Activated CD4-positive, alpha-beta T cell treated with anti-CD3 and anti-CD28 coated beads, Interleukin-2, amount 10 ng/mL, durations not matched to agents 7 days and 5 days (primary cell): ENCODE results near the gene MRPL44. TPM values are rescaled to one million over a fixed set of nuclear protein-coding genes. Genes with fewer than 3 reads are reported as not detected.
A peak's percentile ranks its signal among the peaks of the same experiment; 100 is the strongest.

Experiments used
- CTCF ChIA-PET: fragments of 350-600 bp; sonication (Branson Sonifier 250); formaldehyde crosslinking; loops from one replicate; lab custom pipeline; 2021; ENCODE audit warnings: antibody characterized with exemption; lab: Charles Lee
- POLR2A ChIA-PET: fragments of 350-600 bp; sonication (Branson Sonifier 250); formaldehyde crosslinking; loops from one replicate; lab custom pipeline; 2021; ENCODE audit warnings: antibody characterized with exemption; lab: Charles Lee
- DNase-seq: peaks from one replicate; pipeline ENCODE4 v3.0.0-alpha.2; 2020
- H3K27ac Mint-ChIP-seq: one replicate; pipeline ENCODE4 v1.8.0; 2021; ENCODE audit warnings: mild to moderate bottlenecking, moderate library complexity, mixed read lengths
- H3K27me3 Mint-ChIP-seq: one replicate; pipeline ENCODE4 v1.8.0; 2021; ENCODE audit warnings: mixed read lengths
- H3K36me3 Mint-ChIP-seq: one replicate; pipeline ENCODE4 v1.8.0; 2021; ENCODE audit warnings: low read depth, mixed read lengths
- H3K4me1 Mint-ChIP-seq: one replicate; pipeline ENCODE4 v1.8.0; 2021; ENCODE audit warnings: mixed read lengths
- H3K4me3 Mint-ChIP-seq: one replicate; pipeline ENCODE4 v1.8.0; 2021; ENCODE audit warnings: mild to moderate bottlenecking, moderate library complexity, mixed read lengths
- H3K9me3 Mint-ChIP-seq: one replicate; pipeline ENCODE4 v1.8.0; 2021; ENCODE audit warnings: mixed read lengths
- total RNA-seq, 2 experiments: library from RNA; stranded (reverse); gene quantifications; one replicate each; pipeline ENCODE4 v1.2.3, GENCODE V29; 2021

Gene MRPL44
- total RNA-seq, 2 experiments from 2014 or later: 29.6 to 32.1 TPM

- CTCF ChIA-PET: interaction anchor here (0.6 to 2.1 kb wide), 8 partner anchors 8 to 371 kb away, joined by 3 to 9 read pairs (median 4); no protein-coding TSS in a partner anchor
- Mint-ChIP-seq H3K4me1 (peaks cover 66% of the 10 kb centered on the region), H3K27ac (peak overlapping the region; percentile 94), H3K27me3 (no peaks in the 10 kb centered on the region), H3K9me3 (peaks cover 8% of the 10 kb centered on the region), H3K4me3 (peak overlapping the region; percentile 77), H3K36me3 (peaks cover 42% of the 10 kb centered on the region)
- peak; percentile 77 for DNase-seq
- POLR2A ChIA-PET: interaction anchor here (0.7 kb wide), 1 partner anchor 42 kb away, joined by 6 read pairs; no protein-coding TSS in a partner anchor
Measured at GRCh38 chr2:223941579-223942277, 15.5 kb upstream of the MRPL44 start.

GRCh38 chr2:223943135-223943534 lies 14.1 kb upstream of the MRPL44 start:
- H3K27ac Mint-ChIP-seq: peak overlapping the region; percentile 97
- peaks cover 8% of the 10 kb centered on the region for H3K9me3 Mint-ChIP-seq
- ChIA-PET POLR2A (interaction anchor here (1.1 kb wide), 1 partner anchor 12 kb away, joined by 3 read pairs; no protein-coding TSS in a partner anchor), CTCF (interaction anchor here (1.3 to 2.1 kb wide), 2 partner anchors 9 to 12 kb away, joined by 3 to 9 read pairs; no protein-coding TSS in a partner anchor)
- H3K4me3 Mint-ChIP-seq: peak overlapping the region; percentile 95
- peaks cover 65% of the 10 kb centered on the region for H3K4me1 Mint-ChIP-seq
- H3K36me3 Mint-ChIP-seq: peaks cover 41% of the 10 kb centered on the region
- no peak for DNase-seq
- no peaks in the 10 kb centered on the region for H3K27me3 Mint-ChIP-seq

GRCh38 chr2:223943561-223944008 lies 13.7 kb upstream of the MRPL44 start:
- H3K36me3 Mint-ChIP-seq: peaks cover 41% of the 10 kb centered on the region
- no peaks in the 10 kb centered on the region for H3K27me3 Mint-ChIP-seq
- peak overlapping the region; percentile 95 for H3K4me3 Mint-ChIP-seq
- peaks cover 8% of the 10 kb centered on the region for H3K9me3 Mint-ChIP-seq
- ChIA-PET POLR2A (interaction anchor here (0.6 to 1.1 kb wide), 2 partner anchors 12 to 41 kb away, joined by 3 to 4 read pairs; no protein-coding TSS in a partner anchor), CTCF (interaction anchor here (1.3 to 2.1 kb wide), 2 partner anchors 9 to 12 kb away, joined by 3 to 9 read pairs; no protein-coding TSS in a partner anchor)
- no peak for DNase-seq
- H3K4me1 Mint-ChIP-seq: peaks cover 63% of the 10 kb centered on the region
- H3K27ac Mint-ChIP-seq: peak overlapping the region; percentile 97

GRCh38 chr2:223944166-223944702 lies 13.0 kb upstream of the MRPL44 start:
- Mint-ChIP-seq H3K4me3 (peak overlapping the region; percentile 95), H3K9me3 (peaks cover 7% of the 10 kb centered on the region), H3K36me3 (peaks cover 38% of the 10 kb centered on the region), H3K27ac (peak overlapping the region; percentile 97), H3K4me1 (peaks cover 62% of the 10 kb centered on the region), H3K27me3 (no peaks in the 10 kb centered on the region)
- CTCF ChIA-PET: interaction anchor here (1.6 kb wide), 1 partner anchor 11 kb away, joined by 5 read pairs; no protein-coding TSS in a partner anchor
- peak; percentile 47 for DNase-seq
- POLR2A ChIA-PET: interaction anchor here (0.6 to 1.1 kb wide), 2 partner anchors 11 to 42 kb away, joined by 3 to 4 read pairs; no protein-coding TSS in a partner anchor

- peak within 1 kb of the TSS; percentile 97 for H3K27ac Mint-ChIP-seq
- CTCF ChIA-PET: interaction anchor here (1.1 to 1.6 kb wide), 3 partner anchors 10 to 184 kb away, joined by 3 to 5 read pairs (median 3); no protein-coding TSS in a partner anchor
- no peaks in the 10 kb centered on the region for H3K27me3 Mint-ChIP-seq
Measured at GRCh38 chr2:223944703-223945531, 12.3 kb upstream of the MRPL44 start, which contains the start of gene WDFY1. TSS of gene WDFY1 (minus strand) at chr2:223945335. CDS start at chr2:223945284, 51 bp downstream.

GRCh38 chr2:223945755-223946154 lies 11.5 kb upstream of the MRPL44 start:
- POLR2A ChIA-PET: interaction anchor here (0.9 kb wide), 1 partner anchor 10 kb away, joined by 4 read pairs; no protein-coding TSS in a partner anchor
- H3K27ac Mint-ChIP-seq: peak overlapping the region; percentile 94
- H3K27me3 Mint-ChIP-seq: no peaks in the 10 kb centered on the region
- H3K36me3 Mint-ChIP-seq: peaks cover 36% of the 10 kb centered on the region
- peak overlapping the region; percentile 95 for H3K4me3 Mint-ChIP-seq
- H3K4me1 Mint-ChIP-seq: peaks cover 67% of the 10 kb centered on the region
- DNase-seq: peak; percentile 34
- CTCF ChIA-PET: interaction anchor here (1.0 to 1.6 kb wide), 4 partner anchors 9 to 185 kb away, joined by 3 to 5 read pairs (median 4); no protein-coding TSS in a partner anchor
- peaks cover 2% of the 10 kb centered on the region for H3K9me3 Mint-ChIP-seq

More at GRCh38 chr2:223944703-223945531, 12.3 kb upstream of the MRPL44 start, which contains the start of gene WDFY1:
- Mint-ChIP-seq H3K4me1 (peaks cover 62% of the 10 kb centered on the region), H3K4me3 (peak within 1 kb of the TSS; percentile 95), H3K36me3 (peaks cover 37% of the 10 kb centered on the region), H3K9me3 (peaks cover 2% of the 10 kb centered on the region)
- DNase-seq: peak; percentile 79
- POLR2A ChIA-PET: interaction anchor here (0.9 kb wide), 1 partner anchor 11 kb away, joined by 4 read pairs; no protein-coding TSS in a partner anchor

- Mint-ChIP-seq H3K27ac (peak overlapping the region; percentile 80), H3K4me1 (peaks cover 72% of the 10 kb centered on the region), H3K9me3 (no peaks in the 10 kb centered on the region), H3K36me3 (peaks cover 31% of the 10 kb centered on the region), H3K4me3 (no peak overlapping the region), H3K27me3 (no peaks in the 10 kb centered on the region)
- no peak for DNase-seq
- ChIA-PET CTCF (no interaction called here), POLR2A (no interaction called here)
Measured at GRCh38 chr2:223947711-223948205, 9.5 kb upstream of the MRPL44 start.

- Mint-ChIP-seq H3K4me3 (no peak overlapping the region), H3K27ac (peak overlapping the region; percentile 94), H3K36me3 (peaks cover 20% of the 10 kb centered on the region), H3K9me3 (no peaks in the 10 kb centered on the region), H3K27me3 (no peaks in the 10 kb centered on the region), H3K4me1 (peaks cover 67% of the 10 kb centered on the region)
- ChIA-PET POLR2A (no interaction called here), CTCF (interaction anchor here (0.5 to 1.9 kb wide), 6 partner anchors 8 to 978 kb away, joined by 3 to 12 read pairs (median 4); no protein-coding TSS in a partner anchor)
- no peak for DNase-seq
Measured at GRCh38 chr2:223949241-223949840, 7.9 kb upstream of the MRPL44 start.

GRCh38 chr2:223950448-223951347 lies 6.6 kb upstream of the MRPL44 start:
- Mint-ChIP-seq H3K9me3 (no peaks in the 10 kb centered on the region), H3K4me1 (peaks cover 65% of the 10 kb centered on the region), H3K27me3 (no peaks in the 10 kb centered on the region), H3K27ac (peak overlapping the region; percentile 94), H3K36me3 (peaks cover 18% of the 10 kb centered on the region), H3K4me3 (no peak overlapping the region)
- ChIA-PET CTCF (interaction anchor here (0.7 to 1.9 kb wide), 5 partner anchors 10 to 522 kb away, joined by 3 to 12 read pairs (median 4); no protein-coding TSS in a partner anchor), POLR2A (no interaction called here)
- DNase-seq: no peak

- Mint-ChIP-seq H3K27me3 (no peaks in the 10 kb centered on the region), H3K27ac (peak overlapping the region; percentile 23), H3K4me3 (no peak overlapping the region), H3K9me3 (no peaks in the 10 kb centered on the region), H3K36me3 (peaks cover 18% of the 10 kb centered on the region), H3K4me1 (peaks cover 62% of the 10 kb centered on the region)
- CTCF ChIA-PET: no interaction called here
- POLR2A ChIA-PET: no interaction called here
- no peak for DNase-seq
Measured at GRCh38 chr2:223952280-223952968, 4.8 kb upstream of the MRPL44 start.
